ENCODE results near the gene SETBP1.

Gene SETBP1

GRCh38 chr18:44654573-44654972, 26.1 kb upstream of the SETBP1 start (continued):
- TF ChIP-seq TSHZ2 (CRISPR knock-in tag; IDR thresholded peaks at IDR 0.05) (no peak), GLIS3 (CRISPR knock-in tag; IDR thresholded peaks at IDR 0.05) (no peak), SNAI2 (CRISPR knock-in tag; IDR thresholded peaks at IDR 0.05) (no peak), PPARA (CRISPR knock-in tag; IDR thresholded peaks at IDR 0.05; ENCODE audit: borderline replicate concordance) (no peak)
- TF ChIP-seq, protein P1, sequence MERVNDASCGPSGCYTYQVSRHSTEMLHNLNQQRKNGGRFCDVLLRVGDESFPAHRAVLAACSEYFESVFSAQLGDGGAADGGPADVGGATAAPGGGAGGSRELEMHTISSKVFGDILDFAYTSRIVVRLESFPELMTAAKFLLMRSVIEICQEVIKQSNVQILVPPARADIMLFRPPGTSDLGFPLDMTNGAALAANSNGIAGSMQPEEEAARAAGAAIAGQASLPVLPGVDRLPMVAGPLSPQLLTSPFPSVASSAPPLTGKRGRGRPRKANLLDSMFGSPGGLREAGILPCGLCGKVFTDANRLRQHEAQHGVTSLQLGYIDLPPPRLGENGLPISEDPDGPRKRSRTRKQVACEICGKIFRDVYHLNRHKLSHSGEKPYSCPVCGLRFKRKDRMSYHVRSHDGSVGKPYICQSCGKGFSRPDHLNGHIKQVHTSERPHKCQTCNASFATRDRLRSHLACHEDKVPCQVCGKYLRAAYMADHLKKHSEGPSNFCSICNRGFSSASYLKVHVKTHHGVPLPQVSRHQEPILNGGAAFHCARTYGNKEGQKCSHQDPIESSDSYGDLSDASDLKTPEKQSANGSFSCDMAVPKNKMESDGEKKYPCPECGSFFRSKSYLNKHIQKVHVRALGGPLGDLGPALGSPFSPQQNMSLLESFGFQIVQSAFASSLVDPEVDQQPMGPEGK (CRISPR knock-in tag; IDR thresholded peaks at IDR 0.05; ENCODE audit: borderline replicate concordance): no peak

DNA sequence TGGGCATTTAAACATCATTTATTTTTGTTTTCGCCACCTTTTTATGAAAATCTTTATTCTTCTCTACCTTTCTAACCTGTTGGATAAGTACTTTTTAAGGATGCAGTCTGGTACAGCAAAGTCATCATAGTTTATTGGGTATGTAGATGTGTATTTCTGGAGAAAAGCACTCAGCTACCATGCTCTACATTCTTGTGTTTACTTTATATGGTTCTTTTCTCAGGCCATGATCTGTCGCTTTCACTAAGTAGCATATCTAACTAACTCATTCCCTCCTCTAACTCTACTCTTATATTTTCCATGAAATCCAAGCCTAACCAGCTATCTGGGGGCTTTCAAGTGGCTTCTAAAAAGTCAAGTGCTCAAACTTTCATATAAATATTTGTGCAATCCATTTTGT, 25.3 kb upstream of the SETBP1 start:
- ATAC-seq: no peak
- TF ChIP-seq ARNTL (CRISPR knock-in tag; IDR thresholded peaks at IDR 0.05; ENCODE audit: borderline replicate concordance, low read depth) (no peak), ISL1 (CRISPR knock-in tag; IDR thresholded peaks at IDR 0.05) (no peak), CSRNP3 (CRISPR knock-in tag; IDR thresholded peaks at IDR 0.05) (no peak), ZC3H10 (CRISPR knock-in tag; IDR thresholded peaks at IDR 0.05) (no peak), PPARA (CRISPR knock-in tag; IDR thresholded peaks at IDR 0.05; ENCODE audit: borderline replicate concordance) (no peak)

DNA sequence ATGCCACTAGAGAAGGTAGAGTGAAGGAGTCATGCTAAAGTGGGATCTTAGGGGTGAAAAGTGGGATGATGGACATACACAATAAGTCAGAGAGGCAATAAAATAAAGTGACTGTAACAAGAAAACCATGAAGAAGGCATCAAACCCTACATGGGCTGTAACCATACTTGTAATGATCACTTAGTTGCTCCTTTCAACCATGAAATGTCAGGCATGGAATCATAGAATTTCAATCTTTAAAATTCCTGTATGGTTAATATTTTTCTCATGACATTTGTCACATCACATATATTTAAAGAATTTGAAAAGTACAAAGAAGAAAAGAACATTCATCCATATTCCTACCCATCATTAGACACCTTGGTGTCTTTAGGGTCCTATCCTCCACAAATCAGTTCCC, 20.9 kb upstream of the SETBP1 start:
- no peak for ATAC-seq
- no peak for TF ChIP-seq OSR1 (CRISPR knock-in tag; IDR thresholded peaks at IDR 0.05)
- TF ChIP-seq CSDC2 (CRISPR knock-in tag; IDR thresholded peaks at IDR 0.05): no peak
- TF ChIP-seq ZNF565 (CRISPR knock-in tag; conservative IDR thresholded peaks at IDR 0.05; ENCODE audit: low read depth): no peak
- TF ChIP-seq CSRNP3 (CRISPR knock-in tag; IDR thresholded peaks at IDR 0.05): no peak
- TF ChIP-seq ZFP30 (CRISPR knock-in tag; IDR thresholded peaks at IDR 0.05): no peak
- no peak for TF ChIP-seq PPARA (CRISPR knock-in tag; IDR thresholded peaks at IDR 0.05; ENCODE audit: borderline replicate concordance)
- TF ChIP-seq ARNTL (CRISPR knock-in tag; IDR thresholded peaks at IDR 0.05; ENCODE audit: borderline replicate concordance, low read depth): no peak
- TF ChIP-seq, protein P1 (CRISPR knock-in tag; IDR thresholded peaks at IDR 0.05; ENCODE audit: borderline replicate concordance): no peak
- no peak for TF ChIP-seq ZNF8 (CRISPR knock-in tag; IDR thresholded peaks at IDR 0.05)
- TF ChIP-seq TCF4 (CRISPR knock-in tag; IDR thresholded peaks at IDR 0.05; ENCODE audit: borderline replicate concordance): no peak
- TF ChIP-seq, protein P2, sequence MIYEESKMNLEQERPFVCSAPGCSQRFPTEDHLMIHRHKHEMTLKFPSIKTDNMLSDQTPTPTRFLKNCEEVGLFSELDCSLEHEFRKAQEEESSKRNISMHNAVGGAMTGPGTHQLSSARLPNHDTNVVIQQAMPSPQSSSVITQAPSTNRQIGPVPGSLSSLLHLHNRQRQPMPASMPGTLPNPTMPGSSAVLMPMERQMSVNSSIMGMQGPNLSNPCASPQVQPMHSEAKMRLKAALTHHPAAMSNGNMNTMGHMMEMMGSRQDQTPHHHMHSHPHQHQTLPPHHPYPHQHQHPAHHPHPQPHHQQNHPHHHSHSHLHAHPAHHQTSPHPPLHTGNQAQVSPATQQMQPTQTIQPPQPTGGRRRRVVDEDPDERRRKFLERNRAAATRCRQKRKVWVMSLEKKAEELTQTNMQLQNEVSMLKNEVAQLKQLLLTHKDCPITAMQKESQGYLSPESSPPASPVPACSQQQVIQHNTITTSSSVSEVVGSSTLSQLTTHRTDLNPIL (CRISPR knock-in tag; IDR thresholded peaks at IDR 0.05; ENCODE audit: low read depth): no peak
- no peak for TF ChIP-seq ESRRG (CRISPR knock-in tag; IDR thresholded peaks at IDR 0.05)
- TF ChIP-seq ZFP3 (CRISPR knock-in tag; IDR thresholded peaks at IDR 0.05): no peak
- no peak for TF ChIP-seq BACH2 (CRISPR knock-in tag; IDR thresholded peaks at IDR 0.05; ENCODE audit: borderline replicate concordance)
- TF ChIP-seq POU6F1 (CRISPR knock-in tag; IDR thresholded peaks at IDR 0.05; ENCODE audit: borderline replicate concordance, low read depth): no peak

All from SK-N-SH treated with all-trans-retinoic acid at 6 μM for 48 hours (cell line).